PFSK-1 (cell line): ENCODE data around the gene SORL1-AS1.

Experiments used
- FOXP2 ChIP-seq: optimal IDR thresholded peaks from 2 replicates; pipeline ENCODE3; 2011; ENCODE audit warnings: borderline replicate concordance, control low read depth, inconsistent platforms; ENCODE audit not compliant: insufficient read depth; ENCODE audit errors: extremely low read length, extremely low read depth
- POLR2AphosphoS5 ChIP-seq: IDR thresholded peaks from 2 replicates; pipeline ENCODE4 v1.6.1; 2012; ENCODE audit warnings: low read depth, mild to moderate bottlenecking, control low read depth, low read length, moderate library complexity
- SIN3A ChIP-seq: IDR thresholded peaks from 2 replicates; pipeline ENCODE4 v1.6.1; 2012; ENCODE audit warnings: mild to moderate bottlenecking, low read length, moderate library complexity, borderline replicate concordance; ENCODE audit not compliant: insufficient read depth
- TAF1 ChIP-seq: IDR thresholded peaks from 2 replicates; pipeline ENCODE4 v1.6.1; 2012; ENCODE audit warnings: low read length, control low read depth, borderline replicate concordance; ENCODE audit not compliant: insufficient read depth
- TF ChIP-seq, protein P1 (sequence below), 2 experiments: IDR thresholded peaks; 2 replicates each; pipeline versions ENCODE4 v1.6.1 to v1.8.0; 2011 to 2012; ENCODE audit warnings: low read depth in 2 of 2, low read length in 2 of 2, control low read depth in 1 of 2, inconsistent platforms in 1 of 2, mild to moderate bottlenecking in 1 of 2, moderate library complexity in 1 of 2; ENCODE audit not compliant: insufficient read depth in 1 of 2

Gene SORL1-AS1

DNA sequence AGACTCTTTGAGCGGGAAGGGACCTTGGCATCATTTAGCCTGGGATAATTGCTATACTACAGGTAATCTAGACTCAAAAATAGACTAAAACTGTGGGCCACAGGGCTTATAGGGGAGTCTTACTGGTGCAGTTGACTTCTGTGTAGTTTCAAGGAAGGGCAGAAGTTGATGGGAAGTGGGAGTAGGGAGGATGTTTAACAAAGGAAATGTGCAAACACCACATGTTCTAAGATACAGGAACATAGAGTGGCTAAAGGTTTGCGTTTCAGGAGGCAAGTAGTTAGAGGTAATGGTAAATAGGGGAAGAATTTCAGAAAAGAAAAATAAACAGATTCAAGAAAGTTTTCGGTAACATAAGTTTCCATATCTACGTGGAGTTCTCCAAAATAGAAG is 15.1 kb downstream of the SORL1-AS1 start:
- TF ChIP-seq TAF1 (no peak), SIN3A (no peak), POLR2AphosphoS5 (no peak)
- TF ChIP-seq, protein P1, sequence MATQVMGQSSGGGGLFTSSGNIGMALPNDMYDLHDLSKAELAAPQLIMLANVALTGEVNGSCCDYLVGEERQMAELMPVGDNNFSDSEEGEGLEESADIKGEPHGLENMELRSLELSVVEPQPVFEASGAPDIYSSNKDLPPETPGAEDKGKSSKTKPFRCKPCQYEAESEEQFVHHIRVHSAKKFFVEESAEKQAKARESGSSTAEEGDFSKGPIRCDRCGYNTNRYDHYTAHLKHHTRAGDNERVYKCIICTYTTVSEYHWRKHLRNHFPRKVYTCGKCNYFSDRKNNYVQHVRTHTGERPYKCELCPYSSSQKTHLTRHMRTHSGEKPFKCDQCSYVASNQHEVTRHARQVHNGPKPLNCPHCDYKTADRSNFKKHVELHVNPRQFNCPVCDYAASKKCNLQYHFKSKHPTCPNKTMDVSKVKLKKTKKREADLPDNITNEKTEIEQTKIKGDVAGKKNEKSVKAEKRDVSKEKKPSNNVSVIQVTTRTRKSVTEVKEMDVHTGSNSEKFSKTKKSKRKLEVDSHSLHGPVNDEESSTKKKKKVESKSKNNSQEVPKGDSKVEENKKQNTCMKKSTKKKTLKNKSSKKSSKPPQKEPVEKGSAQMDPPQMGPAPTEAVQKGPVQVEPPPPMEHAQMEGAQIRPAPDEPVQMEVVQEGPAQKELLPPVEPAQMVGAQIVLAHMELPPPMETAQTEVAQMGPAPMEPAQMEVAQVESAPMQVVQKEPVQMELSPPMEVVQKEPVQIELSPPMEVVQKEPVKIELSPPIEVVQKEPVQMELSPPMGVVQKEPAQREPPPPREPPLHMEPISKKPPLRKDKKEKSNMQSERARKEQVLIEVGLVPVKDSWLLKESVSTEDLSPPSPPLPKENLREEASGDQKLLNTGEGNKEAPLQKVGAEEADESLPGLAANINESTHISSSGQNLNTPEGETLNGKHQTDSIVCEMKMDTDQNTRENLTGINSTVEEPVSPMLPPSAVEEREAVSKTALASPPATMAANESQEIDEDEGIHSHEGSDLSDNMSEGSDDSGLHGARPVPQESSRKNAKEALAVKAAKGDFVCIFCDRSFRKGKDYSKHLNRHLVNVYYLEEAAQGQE (IDR thresholded peaks at IDR 0.05; ENCODE audit: insufficient read depth in 1 of 2, low read depth in 2 of 2, low read length in 2 of 2): no peak

DNA sequence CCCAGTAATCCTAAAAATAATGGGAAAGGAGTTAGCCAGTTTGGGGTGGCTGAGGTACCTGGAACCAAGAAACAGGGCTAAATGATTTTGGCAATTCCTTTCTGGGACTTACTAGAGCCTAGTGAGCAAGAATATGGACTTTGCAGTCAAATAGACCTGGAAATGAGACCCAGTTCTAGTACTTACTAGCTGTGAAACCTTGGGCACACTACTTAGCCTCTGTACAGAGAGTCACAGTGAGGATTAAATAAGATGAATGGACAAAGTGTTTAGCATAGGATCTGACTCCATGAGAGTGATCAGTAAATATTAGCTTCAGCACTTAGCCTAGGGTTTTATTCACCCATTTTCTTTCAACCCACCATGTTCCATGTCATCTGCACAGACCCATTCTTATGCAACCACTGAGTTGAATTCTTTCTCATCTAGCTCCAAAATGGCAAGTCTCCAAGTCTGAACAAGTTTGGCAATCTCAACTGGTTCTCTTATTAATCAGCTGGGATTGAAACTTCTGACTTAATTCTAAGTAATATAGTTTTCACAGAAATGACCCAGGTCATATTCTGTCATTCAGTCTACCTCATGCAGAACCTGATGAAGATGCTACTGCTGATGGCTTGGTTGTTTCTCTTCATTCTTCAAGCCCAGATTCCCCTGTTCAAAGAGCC is 15.6 kb downstream of the SORL1-AS1 start:
- TF ChIP-seq POLR2AphosphoS5: no peak

DNA sequence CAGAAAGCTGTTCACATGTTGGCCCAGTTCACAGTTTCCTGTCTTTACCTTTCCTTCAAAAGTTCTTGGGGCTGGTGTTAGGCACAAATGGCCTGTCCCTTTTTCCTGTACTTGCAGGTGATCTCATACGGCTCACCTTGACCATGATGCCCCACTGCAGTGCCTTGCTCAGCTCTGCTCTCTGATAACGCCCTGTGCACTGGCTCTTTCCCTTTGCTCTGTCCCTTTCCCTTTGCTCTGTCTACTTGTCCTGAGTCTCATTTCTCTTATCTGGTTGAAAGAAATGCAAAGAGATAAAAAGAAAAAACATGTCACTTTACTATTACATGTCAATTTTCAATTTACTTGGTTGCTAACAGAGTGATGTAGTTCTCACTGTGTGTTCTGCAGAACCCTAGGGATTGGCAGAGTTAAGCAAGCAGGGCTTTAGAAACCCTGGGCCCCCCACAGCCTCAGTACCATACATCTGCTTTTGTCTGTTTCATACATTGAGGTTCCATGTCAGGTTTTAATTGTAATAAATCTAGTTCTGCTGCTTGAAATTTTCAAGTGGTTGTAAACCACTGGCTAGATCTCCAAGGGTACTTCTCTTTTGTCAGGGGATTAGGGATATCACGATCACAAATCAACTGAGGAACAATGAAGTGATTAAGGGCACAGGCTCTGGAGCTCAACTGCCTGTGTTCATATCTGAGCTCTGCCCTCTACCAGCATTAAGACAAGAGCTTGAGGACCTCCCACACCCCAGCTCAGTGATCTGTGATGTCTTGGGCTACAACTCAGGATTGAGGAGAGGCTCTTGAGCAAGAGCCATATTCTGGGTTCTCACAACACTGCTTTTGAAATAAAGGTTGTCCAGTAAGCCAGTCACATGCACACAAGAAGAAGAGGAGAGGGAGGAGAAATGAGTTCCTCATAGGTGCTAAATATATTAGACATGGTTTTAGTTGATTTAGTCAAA is 16.9 kb downstream of the SORL1-AS1 start:
- no peak for TF ChIP-seq FOXP2

DNA sequence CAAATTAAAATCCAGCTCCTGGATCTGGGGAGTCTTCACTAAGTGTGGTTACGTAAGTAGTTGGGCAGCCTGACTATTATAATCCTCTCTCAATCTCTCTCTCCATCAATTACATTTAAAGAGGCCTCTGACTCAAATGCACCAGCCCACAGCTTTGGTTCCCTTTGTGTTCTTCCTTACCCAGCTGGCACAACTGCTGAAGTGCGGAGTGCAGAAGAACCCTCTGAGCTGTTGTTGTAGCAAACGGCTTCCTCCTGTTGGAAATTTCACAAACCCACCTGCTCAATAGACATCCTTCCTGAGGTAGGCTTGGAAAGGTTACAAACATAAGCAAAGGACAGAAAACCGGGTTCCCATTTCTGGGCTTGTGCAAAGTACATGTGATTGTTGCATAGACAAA is 17.6 kb downstream of the SORL1-AS1 start:
- TF ChIP-seq FOXP2 (no peak), POLR2AphosphoS5 (no peak), TAF1 (no peak)
- TF ChIP-seq, protein P1 (IDR thresholded peaks at IDR 0.05; ENCODE audit: insufficient read depth in 1 of 2, low read depth in 2 of 2, low read length in 2 of 2): no peak

DNA sequence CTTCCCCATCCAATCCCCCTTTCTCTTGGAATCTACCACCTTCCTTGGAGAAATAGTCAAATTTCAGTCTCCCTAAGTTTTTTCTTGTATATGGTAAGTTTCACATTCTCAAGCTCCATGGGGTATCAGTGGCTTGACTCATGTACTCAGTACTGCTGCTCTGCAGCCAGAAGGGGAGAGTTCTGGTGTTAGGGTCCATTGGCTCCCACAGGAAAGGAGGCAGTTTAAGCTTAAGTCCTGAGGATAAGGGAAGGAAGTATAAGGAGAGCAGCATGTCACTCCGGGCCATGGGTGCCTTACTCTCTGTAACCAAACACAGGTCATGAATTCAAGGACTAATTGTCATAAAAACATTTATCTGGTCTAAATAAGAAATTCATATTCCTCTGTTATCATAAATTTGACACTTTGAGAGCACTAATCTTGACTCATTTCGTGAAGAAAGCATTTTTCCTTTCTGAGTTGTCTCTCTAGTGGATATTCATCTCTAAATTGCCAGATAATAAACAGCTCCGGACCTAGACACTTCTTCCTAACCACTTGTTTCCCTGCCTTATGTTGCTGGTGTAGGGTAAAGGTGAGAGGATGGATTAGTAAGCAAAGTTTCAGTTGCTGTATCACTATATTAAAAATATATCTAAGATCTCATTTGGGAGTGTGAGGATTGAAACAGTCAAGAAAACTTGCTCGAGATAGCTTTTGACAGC is 20.8 kb downstream of the SORL1-AS1 start:
- TF ChIP-seq FOXP2 (no peak), TAF1 (no peak), POLR2AphosphoS5 (no peak), SIN3A (no peak)
- TF ChIP-seq, protein P1 (IDR thresholded peaks at IDR 0.05; ENCODE audit: insufficient read depth in 1 of 2, low read depth in 2 of 2, low read length in 2 of 2): no peak

DNA sequence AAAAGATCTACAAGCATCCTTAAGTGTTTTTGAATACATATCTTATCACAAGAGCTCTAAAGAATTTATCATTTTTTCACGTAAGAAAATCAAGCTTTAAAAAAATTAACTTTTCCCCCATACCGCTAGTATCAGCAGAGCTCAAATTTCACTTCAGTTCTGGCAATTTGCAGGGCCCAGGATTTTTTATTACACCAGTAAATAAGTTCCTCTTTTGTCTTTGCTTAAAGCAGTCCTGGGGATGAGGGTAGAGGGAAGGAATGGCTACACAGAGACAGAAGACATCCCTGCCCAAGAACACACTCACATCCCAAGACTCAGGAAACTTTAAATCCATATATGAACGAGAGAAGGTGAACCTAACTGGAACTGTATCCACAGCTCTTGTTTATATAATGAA is 23.2 kb downstream of the SORL1-AS1 start:
- TF ChIP-seq SIN3A: no peak
- no peak for TF ChIP-seq POLR2AphosphoS5
- no peak for TF ChIP-seq TAF1
- TF ChIP-seq FOXP2: no peak
- TF ChIP-seq, protein P1 (IDR thresholded peaks at IDR 0.05; ENCODE audit: insufficient read depth in 1 of 2, low read depth in 2 of 2, low read length in 2 of 2): no peak
